Limb (tissue), 2 donors: Measurements from ENCODE around the gene CNP.

Source experiments
- DNase-seq, 2 donors: peaks; one replicate each; pipeline ENCODE4 v3.0.0-alpha.2; 2016; ENCODE audit errors: extremely low spot score in 2 of 2

CNP gene

DNA sequence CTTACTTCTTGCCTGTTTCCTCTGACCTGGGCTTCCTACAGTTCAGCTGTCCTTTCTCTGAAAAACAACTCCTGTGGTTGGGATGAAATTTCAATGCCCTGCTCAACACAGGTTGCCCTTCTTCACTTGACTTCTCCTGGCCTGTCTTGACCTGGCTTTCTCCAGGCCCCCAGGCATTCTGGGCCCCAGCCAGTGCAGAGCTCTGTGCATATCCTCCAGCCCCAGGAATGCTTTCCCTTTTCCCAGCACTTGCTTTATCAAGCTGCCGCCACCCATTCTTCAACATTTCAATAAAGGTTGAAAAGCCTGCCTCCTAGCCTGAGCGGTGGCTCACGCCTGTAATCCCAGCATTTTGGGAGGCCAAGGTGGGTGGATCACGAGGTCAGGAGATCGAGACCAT lies 25.4 kb upstream of the CNP start:
- no peak for DNase-seq

DNA sequence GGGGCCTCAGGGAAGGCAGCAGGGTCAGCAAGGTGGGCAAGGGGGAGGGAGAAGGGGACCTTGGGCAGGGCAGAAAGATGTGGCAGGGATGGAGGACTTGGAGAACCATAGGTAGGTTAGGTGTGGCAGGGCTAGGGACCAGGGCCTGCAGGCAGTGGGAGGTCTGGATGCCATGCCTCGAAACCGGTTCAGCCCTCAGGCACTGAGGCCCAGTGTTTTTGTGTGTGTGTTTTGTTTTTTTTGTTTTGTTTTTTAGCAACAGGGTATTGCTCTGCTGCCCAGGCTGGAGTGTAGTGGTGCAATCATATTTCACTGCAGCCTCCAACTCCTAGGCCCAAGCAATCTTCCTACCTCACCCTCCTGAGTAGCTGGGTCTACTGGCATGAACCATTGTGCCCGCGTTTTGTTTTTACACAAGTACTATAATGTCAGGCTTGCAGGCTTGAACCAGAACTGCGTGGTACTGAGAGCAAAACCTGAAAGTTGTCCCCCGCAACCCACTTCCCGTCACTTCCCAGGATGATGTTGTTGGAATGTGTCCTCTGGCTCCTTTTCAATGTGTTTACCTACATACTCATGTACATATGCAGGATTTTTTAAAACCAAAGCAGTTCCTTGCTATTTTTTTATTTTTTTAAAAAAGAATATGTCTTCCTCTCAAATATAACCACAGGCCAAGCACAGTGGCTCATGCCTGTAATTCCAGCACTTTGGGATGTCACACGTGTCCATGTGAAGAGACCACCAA lies 23.8 kb upstream of the CNP start:
- no peak for DNase-seq

DNA sequence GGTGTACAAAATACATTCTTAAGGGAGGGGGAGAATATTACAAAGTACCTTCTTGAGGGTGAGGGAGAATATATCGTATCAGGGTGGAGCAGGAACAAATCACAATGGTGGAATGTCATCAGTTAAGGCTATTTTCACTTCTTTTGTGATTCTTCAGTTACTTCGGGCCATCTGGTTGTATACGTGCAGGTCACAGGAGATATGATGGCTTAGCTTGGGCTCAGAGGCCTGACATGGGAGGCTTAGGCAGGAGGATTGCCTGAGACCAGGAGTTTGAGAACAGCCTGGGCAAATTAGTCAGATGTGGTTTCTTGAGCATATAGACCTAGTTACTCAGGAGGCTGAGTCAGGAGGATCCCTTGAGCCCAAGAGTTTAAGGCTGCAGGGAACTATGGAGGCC lies 23.1 kb upstream of the CNP start:
- no peak for DNase-seq

DNA sequence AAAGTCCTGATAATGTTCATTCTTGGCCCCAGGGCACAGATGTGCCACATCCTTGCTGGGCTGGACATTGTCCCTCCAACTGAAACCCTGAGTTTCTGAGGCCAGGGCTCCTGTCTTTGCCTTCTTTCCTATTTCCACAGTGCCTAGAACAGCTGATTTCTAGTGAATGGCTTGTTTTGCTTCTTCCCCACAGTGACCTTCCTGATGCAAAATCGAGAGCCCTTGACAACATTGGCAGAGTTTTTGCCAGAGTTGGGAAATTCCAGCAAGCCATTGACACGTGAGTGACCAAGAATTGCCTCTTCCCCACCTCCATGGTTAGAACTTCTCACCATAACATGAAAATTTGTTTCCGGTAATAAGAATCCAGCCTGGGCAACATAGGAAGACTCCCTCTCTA lies 21.7 kb upstream of the CNP start:
- no peak for DNase-seq

DNA sequence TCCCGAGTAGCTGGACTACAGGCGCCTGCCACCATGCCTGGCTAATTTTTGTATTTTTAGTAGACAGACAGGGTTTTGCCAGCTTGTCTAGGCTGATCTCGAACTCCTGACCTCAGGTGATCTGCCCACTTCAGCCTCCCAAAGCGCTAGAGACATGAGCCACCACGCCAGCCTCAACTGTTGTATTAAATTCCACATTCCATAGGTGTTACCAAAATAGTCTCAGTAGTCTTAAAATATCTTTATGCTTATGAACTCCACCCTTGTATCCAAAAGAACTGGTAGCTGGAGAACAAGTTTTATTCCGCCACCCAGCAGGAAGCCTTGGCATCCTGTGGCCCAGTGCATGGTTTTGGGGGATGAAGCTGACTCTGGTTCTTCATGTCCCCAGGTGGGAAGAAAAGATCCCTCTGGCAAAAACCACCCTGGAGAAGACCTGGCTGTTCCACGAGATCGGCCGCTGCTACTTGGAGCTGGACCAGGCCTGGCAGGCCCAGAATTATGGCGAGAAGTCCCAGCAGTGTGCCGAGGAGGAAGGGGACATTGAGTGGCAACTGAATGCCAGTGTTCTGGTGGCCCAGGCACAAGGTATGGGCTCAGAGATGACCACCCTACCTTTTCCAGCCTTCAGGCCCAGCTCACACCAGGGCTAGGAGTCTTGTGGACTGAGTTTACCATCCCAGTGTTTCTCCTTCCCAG lies 17.7 kb upstream of the CNP start:
- DNase-seq: no peak

DNA sequence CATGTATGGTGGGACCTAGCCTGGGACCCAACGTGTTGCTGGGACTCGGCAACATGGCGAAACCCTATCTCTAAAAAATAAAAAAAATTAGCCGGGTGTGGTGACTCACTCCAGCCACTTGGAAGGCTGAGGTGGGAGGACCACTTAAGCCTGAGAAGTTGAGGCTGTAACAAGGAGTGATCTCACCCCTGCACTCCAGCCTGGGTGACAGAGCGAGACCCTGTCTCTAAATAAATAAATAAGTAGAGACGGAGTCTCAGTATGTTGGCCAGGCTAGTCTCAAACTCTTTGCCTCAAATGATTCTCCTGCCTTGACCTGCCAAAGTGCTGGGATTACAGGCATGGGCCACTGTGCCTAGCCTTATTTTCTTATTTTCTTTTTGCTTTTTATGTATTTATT lies 10.1 kb upstream of the CNP start:
- DNase-seq: no peak

DNA sequence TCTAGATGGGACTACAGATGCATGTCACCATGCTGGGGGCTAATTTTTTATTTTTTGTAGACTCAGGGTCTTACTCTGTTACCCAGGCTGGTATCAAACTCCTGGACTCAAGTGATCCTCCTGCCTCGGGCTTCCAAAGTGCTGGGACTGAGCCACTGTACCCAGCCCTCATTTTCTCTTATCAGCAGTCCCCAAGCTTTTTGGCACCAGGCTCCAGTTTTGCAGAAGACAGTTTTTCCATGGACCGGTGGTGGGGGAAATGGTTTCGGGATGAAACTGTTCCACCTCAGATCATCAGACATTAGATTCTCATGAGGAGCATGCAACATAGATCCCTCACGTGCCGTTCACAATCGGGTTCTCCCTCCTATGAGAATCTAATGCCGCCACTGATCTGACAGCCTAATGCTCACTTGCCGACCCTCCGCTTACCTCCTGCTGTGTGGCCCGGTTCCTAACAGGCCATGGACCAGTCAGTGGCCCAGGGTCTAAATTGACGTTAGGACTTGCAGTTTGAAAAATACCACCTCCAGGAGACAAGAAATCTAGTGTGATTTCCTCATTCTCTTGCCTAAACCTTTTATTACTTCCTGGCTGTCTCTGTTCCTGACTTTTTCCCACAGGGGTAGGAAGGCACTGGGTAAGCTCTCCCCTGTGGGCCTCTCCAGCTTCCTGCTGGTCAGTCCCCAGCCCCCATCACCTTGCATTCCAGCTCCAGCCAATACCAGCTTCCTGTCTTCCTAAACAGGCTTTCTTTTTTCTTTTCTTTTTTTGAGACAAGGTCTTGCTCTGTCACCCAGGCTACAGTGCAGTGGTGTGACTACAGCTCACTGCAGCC lies 9.3 kb upstream of the CNP start:
- no peak for DNase-seq

DNA sequence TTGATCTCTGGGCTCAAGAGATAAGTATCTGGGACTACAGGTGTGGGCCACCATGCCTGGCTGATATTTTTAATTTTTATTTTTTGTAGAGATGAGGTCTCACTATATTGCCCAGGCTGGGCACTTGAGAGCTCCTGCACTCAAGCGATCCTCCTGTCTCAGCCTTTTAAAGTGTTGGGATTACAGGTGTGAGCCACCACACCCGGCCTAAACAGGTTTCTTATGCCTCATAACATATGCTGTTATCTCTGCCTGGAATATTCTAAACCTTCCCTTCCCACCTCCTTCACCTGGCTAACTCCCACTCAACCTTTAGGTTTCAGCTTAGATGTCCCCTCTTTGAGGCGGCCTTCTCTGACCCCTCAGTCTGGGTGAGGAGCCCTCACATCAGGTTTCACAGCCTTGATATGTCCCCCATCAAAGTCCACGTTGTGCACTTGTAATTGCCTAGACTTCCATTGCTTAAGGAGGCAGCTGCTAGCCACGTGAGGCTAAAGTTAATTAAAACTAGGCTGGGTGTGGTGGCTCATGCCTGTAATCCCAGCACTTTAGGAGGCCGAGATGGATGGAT lies 8.6 kb upstream of the CNP start:
- DNase-seq: no peak

DNA sequence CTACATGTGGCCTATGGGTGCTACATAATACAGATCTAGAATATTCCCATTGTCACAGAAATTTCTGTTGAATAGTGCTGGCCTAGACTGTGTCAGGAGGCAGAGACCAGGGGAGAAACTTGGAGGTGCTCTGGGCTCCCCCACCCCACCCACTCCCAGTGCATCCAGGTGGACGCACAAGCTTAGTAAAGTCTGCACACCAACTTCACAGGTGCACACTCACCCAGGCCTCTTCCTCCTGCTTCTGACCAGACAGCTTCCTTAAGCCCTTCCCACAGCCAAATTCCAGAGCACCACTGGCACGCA lies 7.6 kb upstream of the CNP start:
- no peak for DNase-seq

DNA sequence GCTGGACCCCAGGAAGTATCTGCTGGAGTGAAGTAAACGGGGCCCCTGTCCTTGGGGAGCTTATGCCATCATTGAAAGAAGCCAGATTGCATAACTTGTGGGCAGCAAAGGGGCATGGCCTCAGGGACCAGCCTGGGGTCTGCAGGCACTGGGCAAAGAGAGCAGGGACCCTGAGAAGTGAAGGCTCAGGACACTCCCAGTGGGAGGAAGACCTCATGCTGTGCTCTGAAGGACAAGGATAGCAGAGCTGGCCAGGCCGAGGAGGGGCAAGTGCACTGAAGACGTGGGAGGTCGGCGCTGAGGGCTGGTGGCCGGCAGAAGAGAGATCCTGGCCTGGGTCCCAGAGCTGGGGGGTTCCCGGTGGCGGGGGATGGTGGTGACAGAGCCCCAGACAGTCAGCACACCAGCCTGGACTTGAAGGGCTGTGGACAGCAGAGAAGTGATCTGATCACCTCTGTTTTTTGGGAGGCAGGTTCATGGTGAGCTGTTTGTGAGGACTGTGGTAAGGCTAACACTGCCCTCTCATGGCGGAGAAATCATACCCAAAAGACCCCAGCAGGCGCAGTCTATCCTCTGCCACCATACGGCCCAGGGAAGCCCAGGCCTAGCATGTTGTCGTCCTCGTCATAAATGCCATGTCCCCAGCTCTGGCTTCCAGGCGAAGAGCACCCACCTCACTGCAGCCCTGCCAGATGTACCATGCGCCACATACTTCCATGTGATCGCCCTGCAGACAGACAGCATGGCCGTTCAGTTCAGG lies 7.1 kb upstream of the CNP start:
- peak in 1 of 2 donors; percentile 50 for DNase-seq

DNA sequence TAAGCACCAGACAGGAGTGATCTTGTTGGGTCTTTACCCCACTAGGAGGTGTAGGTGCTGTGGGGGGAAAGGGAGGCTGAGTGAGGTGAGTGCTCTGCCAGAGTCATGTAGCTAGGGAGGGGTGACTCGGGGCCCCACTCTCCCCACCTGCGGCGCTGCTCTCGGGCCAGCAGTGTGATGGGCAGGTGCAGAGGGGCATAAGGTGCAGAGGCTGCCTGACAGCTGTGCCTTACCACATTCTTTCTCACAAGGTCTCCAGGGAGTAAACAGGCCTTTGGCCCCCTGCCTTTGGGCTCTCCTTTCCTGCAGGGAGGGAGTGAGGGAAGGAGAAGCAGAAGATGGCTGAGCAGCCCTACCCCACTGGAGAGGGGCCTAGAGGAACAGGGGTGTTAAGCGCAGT lies 4.5 kb upstream of the CNP start:
- DNase-seq: no peak

DNA sequence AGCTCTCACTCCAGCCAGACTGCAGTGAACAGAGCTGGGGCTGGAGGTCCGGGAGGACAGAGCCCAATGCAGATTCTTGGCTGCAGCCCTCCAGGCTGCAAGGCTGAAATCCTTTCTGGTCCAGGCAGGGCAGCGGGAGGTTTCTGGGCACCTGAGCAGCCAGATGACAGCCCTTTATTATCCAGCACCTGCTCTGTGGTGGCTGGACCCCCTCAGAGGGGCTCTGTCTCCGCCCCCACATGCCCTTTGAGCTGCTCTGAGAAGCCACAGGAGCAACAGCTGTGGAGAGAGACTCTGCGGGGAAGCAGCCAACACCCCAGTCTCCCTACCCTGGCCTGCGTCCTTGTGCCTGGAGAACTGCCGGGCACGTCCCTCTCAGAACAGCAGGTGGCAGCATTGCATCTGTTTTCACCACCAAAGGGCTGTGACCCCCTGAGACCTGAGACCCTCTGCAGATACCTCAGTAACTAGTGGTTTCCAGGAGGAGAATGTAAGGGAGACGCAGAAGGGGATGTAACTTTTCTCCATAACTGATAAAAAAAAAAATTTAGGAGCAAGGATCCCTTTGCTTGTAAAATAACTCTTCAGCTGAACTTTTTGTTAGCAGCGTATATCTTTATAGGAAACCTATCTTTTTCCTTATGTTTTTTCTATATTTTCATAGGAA lies 3.7 kb upstream of the CNP start:
- DNase-seq: peak; percentile 74 to 82

DNA sequence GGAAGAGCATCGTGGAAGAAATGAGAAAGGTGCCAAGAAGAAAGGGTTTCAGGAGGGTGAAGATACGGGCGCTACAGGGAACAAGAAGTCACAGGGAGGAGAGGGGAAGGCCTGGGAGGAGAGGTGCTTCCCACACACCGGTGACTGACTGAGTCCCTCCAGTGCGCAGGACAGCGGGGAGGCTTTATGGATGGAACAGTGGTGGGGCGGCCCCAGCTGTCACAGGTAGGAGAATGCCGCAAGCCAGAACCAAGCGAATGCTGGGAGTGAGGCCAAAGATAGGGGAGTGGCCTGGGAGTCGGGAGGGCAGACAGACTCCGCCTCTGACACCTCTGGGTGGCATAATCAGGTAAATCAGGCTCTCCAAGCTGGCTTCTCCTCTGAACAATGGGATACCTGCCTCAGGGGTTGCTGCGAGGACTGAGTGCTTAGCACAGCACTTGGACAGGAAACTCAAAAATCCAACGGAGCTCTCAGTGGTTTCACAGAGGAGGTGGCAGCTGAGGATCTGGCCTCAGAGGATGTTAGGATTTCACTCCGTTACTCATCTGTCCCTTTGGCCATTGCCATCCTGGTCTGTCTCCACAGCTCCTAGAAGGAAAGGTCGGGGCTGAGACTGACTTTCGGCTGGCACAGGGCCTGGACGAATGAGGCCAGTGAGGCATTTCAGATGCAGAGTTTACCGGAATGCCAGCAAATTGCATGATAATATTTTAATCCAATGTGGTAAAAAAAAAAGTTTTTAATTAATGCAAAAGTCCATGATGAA lies 717 bp upstream of the CNP start:
- DNase-seq: peak in 1 of 2 donors; percentile 66

DNA sequence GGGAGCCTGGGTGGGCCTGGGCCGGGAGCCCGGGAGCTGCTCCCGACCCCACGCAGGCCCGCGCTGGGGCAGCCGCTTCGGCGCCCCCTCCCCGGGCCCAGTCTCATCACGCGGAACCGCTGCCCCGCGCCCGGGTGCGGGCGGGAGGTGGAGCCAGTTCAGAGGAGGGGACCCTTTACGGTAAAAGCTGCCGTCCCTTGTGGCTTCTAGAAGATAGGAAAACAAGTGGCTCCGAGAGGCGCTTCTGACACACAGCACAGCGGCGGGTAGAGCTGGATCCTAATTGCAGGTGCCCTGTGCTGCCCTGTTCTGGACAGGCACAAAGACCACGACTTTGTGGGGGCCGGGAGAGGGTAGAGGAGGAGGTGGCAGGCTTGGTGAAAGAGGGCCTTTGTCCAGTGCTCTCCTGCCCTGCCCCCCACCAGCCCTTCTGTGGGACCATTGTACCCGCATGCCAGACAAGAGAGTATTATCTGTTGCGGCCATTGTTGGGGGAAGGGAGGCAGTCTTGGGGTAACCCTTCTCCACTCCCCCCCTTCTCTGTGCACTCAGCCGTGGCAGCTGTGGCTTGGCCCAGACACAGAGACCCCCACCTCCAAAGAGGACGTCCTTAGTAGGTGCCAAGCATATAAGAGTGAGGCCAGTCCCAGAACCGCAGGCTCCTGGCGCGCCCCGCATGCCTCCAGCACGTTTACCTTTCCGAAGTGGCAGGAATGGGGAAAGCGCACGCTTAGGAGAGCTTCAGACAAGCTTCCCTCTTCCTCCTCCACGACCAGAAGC lies 736 bp downstream of the CNP start:
- DNase-seq: peak in 1 of 2 donors; percentile 67

DNA sequence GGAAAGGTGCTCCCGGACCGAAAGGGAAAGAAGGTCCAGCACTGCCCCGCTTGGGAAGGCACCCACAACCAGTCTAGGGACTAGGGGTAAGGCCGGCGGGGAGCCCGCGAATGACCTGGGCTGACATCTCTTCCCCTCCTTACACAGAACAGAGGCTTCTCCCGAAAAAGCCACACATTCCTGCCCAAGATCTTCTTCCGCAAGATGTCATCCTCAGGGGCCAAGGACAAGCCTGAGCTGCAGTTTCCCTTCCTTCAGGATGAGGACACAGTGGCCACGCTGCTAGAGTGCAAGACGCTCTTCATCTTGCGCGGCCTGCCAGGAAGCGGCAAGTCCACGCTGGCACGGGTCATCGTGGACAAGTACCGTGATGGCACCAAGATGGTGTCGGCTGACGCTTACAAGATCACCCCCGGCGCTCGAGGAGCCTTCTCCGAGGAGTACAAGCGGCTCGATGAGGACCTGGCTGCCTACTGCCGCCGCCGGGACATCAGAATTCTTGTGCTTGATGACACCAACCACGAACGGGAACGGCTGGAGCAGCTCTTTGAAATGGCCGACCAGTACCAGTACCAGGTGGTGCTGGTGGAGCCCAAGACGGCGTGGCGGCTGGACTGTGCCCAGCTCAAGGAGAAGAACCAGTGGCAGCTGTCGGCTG lies 1.5 kb downstream of the CNP start:
- no peak for DNase-seq

DNA sequence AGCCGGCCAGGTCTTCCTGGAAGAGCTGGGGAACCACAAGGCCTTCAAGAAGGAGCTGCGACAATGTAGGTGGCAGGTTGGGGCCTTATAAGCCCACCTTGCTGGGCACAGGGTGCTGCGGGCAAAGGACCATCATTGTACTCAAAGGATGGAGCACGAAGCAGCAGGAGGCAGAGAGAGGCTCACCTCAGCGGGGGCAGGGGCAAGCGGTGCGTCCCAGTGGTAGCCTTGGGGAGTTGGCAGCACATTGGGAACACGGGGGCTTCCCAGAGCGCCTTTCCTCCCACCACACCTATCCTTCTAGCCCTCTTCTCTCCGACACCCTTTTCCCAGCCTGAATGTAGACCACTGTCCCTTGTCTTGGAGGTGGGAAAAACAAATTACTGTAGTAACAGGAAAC lies 2.1 kb downstream of the CNP start:
- DNase-seq: no peak

DNA sequence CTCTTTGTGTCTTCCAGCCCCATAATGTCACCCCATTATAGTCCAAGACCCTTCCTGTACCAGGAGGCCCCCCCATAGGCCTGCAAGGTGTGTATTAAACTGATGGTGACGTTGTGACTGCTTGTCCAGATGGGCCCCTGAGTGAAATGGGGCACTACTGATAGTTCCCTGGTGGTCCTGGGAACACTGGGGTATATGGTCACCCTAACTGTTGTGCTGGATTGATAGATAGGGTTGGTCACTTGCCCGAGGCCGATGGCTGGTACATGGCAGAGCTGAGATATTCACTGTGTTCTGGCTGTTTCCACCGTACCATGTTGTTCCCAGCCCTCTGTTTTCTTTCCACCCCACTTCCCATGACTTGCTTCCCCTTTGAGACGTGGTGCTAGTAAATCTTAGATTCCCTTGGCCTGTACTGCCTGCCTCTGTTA lies 4.3 kb downstream of the CNP start:
- DNase-seq: no peak

DNA sequence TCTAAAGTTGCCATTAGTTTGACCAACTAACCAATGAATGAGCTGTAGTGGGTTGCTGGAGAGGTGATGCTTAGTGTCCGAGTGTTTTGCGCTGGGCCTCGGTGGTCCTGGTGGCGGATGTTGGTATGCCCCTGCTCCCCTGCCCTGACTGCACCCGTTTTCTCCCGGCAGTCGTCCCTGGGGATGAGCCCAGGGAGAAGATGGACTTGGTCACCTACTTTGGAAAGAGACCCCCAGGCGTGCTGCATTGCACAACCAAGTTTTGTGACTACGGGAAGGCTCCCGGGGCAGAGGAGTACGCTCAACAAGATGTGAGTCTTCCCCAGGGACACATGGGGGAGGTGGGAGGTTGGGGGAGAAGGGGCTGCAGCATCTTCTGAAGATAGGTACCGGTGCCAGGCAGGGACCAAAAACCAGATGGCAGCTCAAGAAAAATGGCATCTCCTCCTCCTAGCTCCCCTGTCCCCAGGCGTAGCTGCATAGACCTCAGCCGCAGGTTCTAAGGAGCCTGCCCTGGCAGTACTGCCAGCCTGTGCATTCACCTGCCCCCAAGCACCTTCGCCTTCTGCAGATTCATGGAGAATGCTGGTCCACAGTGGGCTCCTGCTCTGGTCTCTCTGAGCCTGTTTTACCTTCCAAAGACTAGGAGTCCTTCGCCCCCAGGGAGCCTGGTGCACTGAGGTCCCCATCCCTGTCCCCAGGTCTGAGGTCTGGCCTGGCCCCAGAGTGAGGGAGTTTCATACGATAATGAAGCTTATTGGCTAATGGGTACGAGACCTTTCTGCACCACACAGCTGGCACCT lies 5.3 kb downstream of the CNP start:
- DNase-seq: no peak
